GM19193 (cell line): ENCODE measurements around the gene ZNF619.

Experiments
- POLR2A ChIP-seq: IDR thresholded peaks from 4 replicates; pipeline ENCODE4 v1.6.1; 2011; ENCODE audit not compliant: insufficient read depth, insufficient read length; ENCODE audit errors: extremely low read depth

ZNF619 gene

GRCh38 chr3:40458473-40458872 lies 18.4 kb upstream of the ZNF619 start:
- TF ChIP-seq POLR2A = no peak

- no peak for TF ChIP-seq POLR2A
Measured at GRCh38 chr3:40461161-40461560, 15.8 kb upstream of the ZNF619 start.

GRCh38 chr3:40463579-40463978 lies 13.3 kb upstream of the ZNF619 start:
- TF ChIP-seq POLR2A = no peak

DNA sequence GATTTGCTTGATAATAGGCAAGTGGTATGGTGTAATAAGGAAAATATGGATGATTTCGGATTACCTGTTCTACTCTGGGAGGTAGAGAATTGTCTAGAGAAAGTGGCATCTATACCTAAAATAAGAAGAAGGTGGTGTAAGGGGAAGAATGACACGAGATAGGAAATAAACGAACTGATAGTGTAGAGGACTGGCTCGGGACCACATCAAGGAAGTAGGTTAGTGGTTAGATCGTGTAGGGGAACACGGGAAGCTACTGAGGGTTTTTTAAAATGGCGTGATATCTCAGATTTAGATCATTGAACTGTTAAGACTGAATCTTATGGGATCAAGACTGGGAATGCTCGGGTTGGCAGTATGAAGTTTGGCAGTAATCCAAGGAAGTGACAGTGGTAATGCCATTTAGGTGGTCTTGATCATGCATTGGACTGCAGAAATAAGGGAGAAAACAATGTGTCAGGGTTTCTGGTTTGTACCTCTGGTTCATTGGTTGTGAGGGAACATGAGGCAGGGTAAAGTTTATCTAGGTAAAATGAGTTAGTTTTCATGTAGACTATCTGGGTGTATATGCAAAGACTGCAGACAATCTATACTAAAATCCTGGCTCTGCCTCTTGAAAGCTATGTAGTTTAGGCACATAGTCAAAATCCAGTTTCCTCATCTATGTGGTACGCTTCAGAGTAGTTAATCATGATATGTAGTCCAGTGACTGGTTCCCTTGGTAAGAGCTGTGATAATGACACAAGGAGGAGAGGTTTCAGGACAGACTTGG lies 12.4 kb upstream of the ZNF619 start:
- TF ChIP-seq POLR2A = no peak

- no peak for TF ChIP-seq POLR2A
Measured at GRCh38 chr3:40465111-40465407, 11.9 kb upstream of the ZNF619 start.

DNA sequence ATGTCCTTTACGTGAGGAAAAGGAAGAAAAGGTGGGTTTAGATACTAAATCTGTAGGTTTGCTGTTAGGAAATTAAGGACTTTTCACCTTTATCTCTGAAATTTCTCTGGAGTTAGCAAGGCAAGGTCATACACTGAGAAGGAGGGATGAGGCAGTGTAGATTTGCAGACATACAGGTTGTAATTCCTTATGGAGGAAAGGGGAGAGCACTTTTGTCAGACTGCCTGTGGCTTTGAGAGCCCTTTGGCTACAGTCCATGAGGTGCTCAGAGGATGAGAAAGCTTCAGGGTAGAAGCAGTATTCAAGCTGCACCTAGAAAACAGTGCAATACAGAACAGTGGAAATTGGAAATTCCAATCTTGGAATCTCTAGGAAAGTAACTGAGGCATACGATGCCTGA lies 11.5 kb upstream of the ZNF619 start:
- no peak for TF ChIP-seq POLR2A

GRCh38 chr3:40468018-40468417 lies 8.9 kb upstream of the ZNF619 start:
- TF ChIP-seq POLR2A = no peak

- TF ChIP-seq POLR2A = no peak
Measured at GRCh38 chr3:40470701-40471100, 6.2 kb upstream of the ZNF619 start.

- TF ChIP-seq POLR2A = no peak
Measured at GRCh38 chr3:40477666-40478065, 744 bp downstream of the ZNF619 start.

DNA sequence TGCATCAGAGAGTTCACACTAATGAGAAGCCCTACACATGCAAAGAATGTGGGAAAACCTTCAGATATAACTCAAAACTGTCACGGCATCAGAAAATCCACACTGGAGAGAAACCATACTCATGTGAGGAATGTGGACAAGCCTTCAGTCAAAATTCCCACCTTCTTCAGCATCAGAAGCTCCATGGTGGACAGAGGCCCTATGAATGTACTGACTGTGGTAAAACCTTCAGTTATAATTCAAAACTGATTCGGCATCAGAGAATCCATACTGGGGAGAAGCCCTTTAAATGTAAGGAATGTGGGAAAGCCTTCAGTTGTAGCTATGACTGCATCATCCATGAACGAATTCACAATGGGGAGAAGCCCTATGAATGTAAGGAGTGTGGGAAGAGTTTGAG lies 10.2 kb downstream of the ZNF619 start:
- TF ChIP-seq POLR2A = no peak

DNA sequence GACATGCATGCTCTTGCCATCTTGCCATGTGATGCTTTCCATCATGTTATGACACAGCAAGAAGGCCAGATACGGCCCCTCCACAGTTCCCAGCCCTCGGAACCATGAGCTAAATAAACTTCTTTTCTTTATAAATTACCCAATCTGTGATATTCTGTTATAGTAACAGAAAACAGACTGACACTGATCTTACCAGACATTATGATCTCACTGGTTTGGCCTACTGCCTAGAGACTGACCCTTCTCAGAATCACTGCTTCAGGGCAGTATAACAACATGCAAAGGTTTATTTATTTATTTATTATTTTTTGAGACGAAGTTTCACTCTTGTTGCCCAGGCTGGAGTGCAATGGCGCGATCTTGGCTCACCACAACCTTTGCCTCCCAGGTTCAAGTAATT lies 14.0 kb downstream of the ZNF619 start:
- TF ChIP-seq POLR2A = no peak

DNA sequence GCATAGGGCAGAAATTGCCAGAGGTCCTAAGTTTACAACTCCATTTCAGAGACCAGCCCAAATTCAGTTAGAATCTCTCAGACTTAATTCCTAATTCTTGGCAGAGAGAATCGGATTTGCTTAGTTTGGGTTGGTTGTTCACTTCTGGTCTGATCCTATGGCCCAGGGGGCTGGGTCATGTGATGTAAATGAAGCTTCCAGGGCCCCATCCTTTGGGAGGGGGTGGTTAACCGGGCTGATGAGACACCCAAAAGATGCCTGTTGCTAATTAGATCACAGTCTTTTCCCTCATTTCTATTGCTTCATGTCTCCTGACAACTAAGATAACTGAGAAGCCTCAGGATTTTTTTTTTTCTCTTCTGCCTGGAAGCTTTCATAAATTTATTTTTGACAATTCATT lies 17.8 kb downstream of the ZNF619 start:
- TF ChIP-seq POLR2A = no peak

DNA sequence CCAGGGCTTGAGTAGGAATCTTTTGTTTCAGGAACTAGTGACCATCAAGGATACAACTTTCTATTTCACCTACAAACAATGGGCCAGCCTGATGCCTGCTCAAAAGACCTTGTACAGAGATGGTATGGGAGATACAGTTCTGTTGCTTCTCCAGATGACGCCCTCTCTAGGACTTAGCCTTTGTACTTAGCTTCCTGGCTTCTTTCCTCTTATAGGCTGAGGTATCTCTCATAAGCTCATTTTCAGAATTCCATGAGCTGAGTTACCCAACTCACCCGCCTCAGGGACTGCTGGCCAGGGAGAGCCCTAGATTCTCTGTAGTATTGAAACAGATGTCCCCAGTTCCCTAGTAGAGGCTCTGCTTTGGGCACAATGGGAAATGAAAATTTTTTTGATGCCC lies 20.4 kb downstream of the ZNF619 start:
- TF ChIP-seq POLR2A = no peak

- no peak for TF ChIP-seq POLR2A
Measured at GRCh38 chr3:40499952-40500351, 23.0 kb downstream of the ZNF619 start.

DNA sequence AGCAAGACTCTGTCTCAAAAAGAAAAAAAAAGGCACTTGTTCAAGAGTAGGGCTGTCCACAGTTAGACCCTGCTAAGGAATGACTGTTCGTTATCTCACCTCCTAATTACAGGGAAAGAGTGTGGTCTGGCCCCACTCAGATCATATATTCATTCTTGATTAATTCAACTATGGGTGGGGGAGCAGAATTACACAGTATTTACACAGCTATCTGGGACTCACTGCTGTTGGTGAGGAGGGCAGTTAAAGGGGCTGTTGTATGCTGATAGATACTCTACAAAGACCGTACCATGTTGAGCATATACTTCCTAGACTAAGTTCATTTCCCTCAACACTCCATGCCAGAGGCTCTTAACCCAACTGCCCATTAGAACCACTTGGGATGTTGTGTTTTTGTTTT lies 25.1 kb downstream of the ZNF619 start:
- no peak for TF ChIP-seq POLR2A

DNA sequence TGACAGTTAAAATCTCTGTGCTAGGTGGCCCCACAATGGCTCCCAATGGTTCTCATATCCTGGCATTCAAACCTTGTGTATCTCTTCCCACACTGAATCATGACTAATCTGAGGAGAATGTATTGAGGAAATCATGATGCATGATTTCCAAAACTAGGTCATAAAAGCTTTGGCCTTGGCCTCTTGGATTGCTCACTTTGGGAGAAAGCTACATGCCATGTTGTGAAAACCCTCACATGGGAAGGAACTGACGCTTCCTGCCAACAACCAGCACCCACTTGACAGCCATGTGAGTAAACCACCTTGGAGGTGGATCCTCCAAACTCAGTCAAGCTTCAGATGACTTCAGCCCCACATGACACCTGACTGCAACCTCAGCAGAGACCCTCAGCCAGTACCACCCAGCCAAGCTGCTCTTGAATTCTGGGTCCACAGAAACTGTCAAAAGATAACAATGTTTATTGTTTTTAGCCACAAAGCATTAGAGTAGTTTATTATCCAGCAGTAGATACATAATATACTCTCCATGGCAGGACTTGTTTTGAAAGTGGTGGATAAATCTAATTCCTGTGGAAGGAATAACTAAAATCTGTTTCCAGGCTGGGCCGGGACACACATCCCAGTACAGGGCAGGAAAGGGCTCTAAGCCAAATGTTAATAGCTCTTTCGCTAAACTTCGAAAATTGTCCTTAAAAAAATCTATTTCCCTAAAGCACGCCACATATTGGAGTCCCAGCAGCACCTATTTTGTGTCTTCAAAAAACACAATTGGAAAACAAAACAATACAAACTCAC lies 27.9 kb downstream of the ZNF619 start:
- TF ChIP-seq POLR2A = no peak
